ENCODE measurements around the gene ENO4.

The ENO4 gene

DNA sequence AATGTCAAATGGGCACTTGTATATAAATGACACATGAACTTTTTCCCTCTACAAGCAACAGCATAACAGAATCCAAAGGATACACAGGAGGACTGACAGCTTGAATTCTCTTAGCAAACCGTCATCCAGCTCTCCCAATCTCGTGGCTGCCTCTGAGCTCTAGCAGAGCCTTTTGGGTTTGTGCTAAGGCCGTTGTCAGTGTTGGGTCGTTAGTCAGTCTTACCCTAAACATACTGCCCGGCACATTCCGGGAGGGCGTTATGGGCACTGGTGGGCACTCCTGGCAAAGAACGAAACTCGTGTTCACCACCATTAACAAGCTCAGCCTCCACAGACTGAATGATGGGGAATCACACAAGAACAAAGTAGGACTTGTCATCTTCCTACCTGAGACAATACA, 19.6 kb upstream of the ENO4 start:
- DNase-seq (ENCODE audit: low read depth), result no peak

DNA sequence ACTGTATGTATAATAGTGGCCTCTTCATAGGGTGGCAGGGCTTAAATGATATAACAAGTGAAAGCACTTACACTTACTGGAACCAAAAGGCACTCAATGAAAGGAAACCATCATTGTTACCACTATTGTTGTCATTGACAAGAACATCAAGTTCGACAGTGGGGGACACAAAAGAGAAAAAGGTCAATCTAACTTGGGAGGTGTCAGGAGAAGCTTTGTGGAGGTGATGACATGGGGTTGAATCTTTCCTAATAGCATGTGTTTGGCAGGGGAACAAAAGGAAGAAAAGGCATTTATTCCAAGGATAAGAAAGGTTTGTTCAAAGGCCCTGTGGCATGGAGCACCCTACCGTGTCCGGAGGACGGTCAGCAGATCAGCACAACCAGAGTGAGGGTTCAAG, 18.2 kb upstream of the ENO4 start:
- no peak for DNase-seq (ENCODE audit: low read depth)

DNA sequence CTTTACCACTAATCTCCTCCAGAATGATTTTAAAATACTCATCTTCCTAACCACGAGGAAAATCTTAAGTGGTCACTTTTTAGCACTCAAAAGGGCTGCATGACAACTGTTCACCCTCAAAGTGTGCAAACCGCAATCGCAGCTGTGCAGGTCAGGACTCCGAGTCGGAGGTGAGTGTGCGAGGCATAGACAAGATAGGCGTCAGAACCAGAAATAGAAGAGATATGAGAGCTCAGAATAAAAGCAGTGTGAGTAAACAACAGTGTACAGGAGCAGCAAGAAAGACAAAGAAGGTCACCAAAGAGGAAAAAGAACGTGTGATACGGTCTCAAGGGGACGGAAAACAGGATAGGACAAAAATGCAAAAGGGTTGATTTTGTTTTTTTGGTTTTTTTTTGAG, 17.5 kb upstream of the ENO4 start:
- DNase-seq (ENCODE audit: low read depth), result no peak

DNA sequence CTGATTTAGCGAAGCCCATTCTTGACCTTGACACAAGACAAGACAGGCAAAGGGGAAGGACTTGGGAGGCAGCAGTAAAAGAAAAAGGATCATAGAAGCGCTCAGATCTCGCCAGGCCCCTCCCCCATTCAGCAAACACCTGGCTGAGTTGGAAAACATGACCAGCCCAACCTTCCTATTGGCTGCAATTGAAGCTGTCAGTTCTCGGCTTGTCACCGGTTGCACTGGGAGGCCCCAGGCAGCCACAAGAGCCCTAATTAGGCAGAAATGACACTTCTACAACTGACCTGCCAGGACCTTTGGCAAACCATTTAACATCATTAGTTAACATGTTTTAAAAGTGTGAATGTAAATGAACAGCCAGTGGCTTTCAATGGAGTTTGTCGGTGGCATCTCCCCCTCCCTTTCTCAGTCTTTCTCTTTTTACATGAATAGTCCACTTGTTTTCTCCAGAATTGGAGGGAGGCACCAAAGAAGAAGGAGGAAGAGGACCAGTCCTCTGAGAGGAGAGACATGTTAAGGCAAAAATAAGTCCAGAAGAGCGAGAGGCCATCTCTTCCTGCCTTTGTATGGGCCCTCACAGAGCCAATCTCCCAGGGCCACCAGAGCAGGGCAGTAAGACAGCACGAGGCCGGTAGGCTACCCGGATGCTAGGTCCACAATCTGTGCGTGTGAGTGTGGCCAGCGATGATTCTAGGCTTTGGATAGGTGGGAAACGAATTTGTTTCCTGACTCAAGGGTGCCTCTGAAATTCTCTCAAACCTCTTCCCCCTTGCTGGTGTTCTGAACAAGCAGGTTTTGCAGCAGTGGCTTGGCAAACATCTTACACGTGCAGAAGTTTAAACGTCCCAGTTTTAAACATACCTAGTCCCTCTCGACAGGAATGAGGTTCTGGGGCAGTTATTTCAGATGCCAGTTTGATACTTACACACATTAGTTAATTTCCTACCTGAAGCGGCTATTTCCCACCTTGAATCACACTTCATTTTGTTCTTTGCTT, 15.0 kb upstream of the ENO4 start:
- no peak for DNase-seq (ENCODE audit: low read depth)

DNA sequence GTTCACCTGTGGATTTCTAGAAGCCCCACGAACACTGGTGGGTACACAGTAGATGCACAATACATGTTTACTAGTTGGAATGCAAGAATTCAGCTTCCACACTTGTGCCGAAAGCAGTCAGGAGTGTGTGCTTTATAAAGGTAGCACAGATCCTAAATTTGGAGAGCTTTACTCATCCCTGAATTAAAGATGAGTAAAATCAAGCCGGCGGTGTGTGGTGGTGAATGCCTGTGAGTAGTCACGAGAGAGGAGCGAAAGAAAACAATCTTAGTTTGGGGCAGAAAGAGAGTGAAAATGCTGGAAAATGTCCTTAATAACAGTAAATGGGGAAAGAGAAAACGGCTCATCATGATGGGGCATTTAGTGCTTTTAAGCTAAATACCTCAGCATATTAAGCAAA, 13.6 kb upstream of the ENO4 start:
- DNase-seq (ENCODE audit: low read depth), result no peak

DNA sequence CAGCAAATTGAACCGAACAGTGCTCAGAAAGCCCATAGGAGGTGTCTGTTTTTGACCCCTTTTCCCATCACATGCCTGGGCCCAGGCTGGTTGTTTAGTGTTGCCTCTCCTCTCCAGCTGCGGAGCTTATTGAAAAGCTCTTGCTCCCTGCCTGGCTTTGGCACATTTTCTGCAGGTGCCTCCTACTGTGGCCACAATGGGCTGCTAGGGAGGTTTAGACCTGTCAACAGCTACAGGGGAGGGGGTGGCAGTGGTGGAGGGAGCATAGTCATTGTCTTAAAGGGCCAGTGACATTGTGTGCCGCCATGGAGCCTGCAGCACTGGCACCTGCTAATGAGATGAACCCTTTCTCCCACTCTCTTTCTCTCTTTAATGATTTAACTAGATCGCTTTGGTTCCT, 13.2 kb upstream of the ENO4 start:
- no peak for DNase-seq (ENCODE audit: low read depth)

DNA sequence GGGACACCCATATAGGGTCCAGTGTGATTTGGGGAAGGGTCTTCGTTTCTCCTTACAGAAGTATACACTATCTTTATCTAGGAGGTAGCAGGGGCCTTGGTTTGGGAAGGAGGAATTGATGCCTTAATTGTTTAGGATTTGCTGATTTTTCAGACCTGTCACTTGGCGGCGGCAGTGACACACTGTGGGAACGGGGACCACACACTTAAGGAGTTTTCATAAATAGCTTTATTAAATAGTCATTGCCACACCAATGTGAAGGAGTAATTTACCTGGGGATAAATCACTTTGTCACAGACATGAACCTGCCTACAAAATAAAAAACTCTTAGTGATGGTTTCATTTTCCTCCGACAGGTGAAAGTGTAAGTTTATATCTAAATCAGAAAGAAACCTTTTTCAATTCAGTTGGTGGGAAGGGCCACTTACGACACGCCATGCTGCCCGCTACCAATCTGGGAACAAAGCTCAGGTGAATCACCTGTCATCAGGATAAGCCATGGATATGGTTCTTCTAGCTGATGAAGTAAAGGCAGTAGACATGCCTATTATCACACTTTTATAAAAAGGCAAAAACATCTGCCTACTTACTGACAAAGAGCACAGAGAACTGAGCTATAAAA, 12.3 kb upstream of the ENO4 start:
- DNase-seq (ENCODE audit: low read depth), result no peak

DNA sequence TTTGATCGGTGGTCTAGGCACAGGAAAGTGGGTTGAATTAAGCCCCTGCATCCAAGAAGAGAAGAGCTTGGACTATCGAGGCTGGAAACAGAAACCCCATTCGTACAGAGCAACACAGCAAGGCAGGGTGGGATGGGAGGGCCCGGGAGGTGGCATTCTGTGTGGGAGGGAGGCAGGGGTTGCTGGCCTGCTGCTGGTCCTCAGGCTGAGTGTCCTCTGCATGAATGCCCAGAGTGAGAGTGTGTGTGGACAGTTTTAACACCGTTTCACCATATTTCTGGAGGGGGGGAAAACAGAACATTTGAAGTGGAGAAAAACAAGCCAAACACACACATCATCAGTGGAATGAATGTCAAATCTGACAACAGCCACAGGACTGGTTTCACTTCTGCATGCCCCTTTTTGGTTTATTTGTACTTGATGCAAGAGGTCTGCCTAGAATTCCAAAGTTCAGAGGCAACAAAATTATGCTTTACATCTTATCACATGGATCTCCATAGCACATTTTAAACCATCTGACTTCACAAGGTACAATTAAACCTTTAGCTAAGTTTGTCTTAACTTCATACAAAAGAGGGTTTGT, 11.1 kb upstream of the ENO4 start:
- DNase-seq (ENCODE audit: low read depth), result no peak

DNA sequence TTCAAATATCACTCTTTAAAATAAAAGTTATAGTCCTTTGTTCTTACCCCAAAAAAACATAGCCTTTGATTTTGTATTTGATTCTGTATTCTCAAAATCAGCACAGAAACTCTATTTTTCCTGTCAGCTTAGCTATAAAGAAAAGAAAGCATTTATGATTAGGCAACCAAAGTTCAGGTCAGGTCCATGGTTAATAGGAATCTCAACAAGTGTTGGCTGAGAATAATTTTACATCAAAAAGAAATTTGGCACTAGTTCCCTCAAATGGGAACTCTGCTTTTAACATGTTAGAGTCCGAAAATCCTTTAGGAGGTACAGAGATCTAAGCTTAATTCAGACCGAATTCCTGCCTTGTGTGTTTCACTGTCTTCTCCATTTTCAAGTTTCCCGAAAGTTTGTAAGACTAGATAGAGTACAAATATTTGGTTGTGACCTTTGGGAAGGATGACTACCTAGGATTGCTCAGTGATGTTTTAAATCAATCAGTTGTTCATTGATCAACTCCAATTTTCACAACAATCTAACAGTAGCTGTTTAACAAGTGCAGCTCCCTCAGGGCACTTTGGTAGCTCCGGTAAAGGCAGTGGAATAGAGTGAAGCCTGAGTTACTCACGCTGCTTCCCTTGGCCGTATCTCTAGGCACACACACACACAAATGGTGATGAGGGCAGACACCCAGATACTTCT, 8.8 kb upstream of the ENO4 start:
- DNase-seq (ENCODE audit: low read depth), result no peak

DNA sequence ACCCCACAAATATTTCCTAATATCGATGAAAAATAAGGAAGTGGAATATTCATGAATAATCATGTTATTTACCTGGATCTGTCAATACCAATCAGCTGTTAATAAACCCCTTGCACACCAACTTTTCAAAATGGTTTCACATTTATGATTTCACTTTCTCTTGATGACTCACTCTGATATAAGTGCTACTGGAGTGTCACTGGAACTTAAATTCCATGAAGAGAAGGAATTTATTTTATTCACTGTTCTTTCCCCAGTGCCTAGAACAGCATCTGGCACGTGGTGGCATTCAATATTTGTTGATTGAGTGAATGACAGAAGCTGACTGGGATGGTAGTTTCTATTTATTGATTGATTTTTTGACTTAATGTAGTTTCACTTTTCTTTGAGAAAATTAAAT, 3.5 kb upstream of the ENO4 start:
- no peak for DNase-seq (ENCODE audit: low read depth)

DNA sequence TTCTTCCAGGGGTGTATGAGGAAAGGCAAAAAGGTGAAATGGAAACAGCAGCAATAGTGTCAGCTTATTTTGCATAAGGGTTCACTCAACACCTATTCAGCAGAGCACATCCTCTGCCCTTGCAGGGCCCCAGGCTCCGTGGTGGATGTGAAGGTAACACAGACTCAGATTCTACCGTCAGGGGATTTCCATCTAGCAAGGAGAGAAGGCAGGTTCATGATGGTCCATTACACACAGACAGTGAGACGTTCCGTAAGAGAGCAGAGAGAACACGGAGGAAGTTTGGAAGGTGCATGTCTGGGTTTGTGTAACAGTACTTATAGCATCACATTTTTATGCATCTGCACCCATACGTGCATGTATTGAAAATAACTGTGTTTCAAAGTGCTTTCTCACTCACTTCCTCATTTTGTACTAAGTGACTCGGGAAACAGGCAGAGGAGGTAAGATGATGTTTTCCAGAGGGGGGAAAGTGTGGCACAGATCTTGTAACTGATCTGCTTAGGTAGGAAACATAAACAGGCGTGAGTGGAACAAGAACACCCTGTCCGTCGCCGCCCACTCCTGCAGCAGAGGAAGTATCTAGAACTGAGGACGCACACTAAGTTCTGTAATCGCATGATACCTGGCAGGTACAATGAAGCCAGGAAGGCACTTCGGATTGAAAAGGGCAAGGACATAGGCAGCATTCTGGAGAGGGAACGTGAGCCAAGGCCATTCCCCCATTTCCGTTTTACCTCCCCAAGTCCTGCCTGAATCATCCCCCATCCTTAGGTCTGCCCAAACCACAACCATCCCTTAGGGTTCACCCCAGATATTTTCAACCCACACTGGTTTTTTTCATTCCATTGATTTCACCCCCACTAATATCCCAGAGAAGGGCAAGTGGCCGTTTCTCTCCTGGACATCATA, 1.0 kb upstream of the ENO4 start:
- DNase-seq (ENCODE audit: low read depth), result no peak

DNA sequence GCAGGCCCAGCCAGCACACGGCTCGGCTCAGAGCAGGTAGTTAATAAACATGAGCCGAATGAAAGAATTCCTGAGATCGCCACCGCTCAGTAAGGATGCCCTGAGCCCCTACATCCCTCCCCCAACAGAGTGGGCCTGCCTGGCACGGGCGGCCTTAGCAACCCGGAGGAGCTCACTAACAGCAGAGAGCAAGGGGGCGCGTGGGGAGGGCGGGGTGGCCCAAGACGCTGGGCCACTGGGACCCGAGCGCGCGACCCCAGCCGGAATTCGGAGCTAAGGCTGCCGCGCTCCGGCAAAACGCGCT, 403 bp upstream of the ENO4 start:
- no peak for DNase-seq (ENCODE audit: low read depth)

DNA sequence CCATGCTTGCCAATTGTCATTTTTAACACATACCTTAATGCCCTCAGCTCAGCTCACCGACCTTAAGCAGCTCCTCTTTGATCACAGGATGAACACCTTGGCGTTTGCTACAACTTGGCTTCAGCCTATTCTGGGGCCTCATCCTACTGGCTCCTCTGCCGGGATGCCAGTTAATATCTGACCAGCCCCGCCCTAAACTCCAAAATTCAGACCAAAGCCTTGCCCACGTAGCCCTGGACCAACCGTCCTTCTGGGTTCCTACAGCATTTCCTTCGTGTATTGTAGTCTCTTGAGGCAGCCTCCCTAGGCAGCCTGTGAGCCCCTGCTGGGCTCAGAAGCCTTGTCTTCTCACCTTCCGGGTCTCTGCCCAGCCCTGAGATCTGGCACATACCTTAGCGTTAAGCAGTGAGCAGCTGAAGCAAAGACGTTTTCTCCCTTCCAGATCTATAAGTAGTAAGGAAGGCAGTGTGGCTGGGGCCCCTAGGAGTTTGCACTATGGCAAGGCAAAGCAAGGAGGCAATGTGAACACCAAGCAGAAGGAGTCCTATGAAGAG, 836 bp downstream of the ENO4 start:
- DNase-seq (ENCODE audit: low read depth), result no peak

DNA sequence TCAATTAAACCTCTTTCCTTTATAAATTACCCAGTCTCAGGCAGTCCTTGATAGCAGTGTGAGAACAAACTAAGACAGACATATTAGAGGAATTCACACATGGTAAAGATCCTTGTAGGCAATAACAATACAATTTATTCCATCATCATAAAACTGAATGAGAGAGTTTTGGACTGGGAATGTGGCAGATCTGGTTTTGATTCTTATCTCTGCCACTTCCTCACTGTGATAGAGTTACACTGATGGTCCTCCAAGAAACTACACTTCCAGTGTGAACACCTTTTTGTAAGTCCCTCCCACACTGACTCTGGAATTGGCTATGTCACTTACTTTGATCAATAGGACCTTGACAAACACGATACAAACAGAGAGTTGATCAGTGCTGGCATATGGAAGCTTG, 2.9 kb downstream of the ENO4 start:
- DNase-seq (ENCODE audit: low read depth), result no peak

DNA sequence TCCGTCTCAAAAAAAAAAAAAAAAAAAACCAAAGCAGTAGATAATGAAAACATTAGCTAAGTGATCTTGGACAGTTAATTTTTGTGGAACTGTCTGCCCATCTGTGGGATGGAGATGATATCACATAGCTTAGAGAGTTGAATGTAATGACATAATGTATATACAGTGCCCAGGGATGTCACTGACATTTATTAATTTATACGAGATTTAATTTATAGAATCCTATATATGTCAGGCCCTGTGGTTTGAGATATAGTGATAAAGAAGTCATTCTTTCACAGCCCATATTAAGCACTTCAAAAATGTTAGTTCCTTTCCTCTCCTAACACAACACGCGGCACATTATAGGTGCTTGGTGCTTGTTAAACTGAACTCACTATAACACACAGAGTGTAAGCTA, 4.0 kb downstream of the ENO4 start:
- no peak for DNase-seq (ENCODE audit: low read depth)

DNA sequence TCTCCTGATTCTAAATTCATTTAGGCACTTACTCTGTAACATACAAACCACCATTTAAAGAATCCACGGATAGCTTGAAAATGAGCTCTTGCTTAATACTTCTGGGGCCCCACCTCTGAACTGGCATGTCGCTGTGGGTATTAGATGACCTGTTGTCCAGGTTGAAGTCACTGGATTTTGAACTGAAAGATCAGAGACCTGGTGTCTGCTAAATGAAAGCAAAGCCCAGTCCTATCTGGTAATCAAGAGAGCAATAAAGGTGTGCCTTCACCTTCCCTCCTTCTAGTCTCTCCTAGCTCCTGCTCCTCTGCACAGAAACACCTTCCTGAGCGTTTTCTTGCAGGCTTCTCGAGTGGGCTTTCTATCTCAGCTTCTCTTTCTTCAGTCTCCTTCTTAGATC, 4.4 kb downstream of the ENO4 start:
- DNase-seq (ENCODE audit: low read depth), result no peak

DNA sequence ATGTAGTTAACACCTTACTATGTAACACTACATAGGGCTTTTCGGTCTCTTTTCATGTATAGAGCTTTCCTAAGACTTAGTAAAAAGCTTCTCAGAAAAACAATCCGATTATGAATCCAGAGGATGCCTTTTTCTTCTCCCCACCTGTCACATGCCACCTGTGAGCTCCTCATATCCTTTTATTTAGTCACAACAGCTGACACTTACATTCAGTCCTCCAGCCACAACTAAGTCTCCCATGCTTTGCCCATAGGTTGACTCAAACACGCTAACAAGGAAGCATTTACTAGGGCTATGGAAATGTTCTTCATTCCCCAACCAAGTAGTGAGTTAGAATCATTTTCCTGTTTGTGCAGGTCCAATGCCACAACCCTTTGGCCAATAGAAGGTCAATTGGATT, 7.9 kb downstream of the ENO4 start:
- DNase-seq (ENCODE audit: low read depth), result no peak

DNA sequence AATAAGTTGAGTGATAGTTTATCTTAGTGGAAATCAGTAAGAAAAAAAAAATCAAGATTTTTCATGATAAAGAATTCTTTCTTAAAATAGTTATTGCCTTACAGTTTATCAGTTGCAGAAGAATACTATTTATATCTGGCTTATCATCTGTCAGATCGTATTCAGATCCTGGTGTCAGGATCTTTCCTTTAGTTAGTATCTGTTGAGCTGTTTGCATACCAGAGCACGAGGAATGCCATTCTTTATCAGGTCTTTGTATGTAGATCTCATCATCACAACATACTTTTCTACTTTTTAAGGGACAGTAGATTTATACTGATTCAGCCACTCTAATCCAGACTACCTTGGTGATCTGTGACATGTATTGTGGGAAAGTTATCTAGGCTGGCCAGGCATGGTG, 12.5 kb downstream of the ENO4 start:
- DNase-seq (ENCODE audit: low read depth), result no peak

DNA sequence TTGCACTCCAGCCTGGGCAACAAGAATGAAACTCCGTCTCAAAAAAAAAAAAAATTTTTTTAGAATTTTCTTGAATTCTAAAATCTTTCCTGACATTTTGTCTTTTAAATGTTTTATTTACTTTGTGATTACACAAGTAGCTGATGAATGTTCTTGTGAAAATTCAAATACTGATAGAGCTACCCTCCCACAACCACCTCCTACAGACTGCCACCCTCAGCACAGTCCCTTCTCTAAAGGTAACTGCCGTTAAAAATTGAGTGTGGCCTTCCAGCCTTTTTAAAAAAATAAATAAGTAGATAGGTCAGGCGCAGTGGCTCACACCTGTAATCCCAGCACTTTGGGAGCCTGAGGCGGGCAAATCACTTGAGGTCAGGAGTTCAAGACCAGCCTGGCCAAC, 15.1 kb downstream of the ENO4 start:
- no peak for DNase-seq (ENCODE audit: low read depth)

DNA sequence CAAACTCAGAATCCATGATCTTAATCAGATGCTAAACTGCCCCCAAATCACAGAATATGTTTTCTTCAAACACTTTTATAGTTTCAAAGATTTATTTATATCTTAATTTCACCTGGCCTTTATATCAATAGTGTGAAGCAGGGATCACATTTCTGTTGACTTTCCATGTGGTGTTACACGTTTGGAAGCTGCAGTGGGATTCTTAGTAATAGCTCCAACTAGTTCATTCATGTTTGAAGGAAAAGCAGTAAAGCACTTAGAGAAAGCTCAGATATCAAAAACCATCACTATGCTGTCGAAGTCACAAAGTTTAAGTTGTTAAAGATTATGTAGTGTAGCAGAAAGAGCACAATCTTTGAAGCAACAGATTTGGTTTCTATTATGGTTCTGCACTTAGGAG, 16.8 kb downstream of the ENO4 start:
- DNase-seq (ENCODE audit: low read depth), result no peak

DNA sequence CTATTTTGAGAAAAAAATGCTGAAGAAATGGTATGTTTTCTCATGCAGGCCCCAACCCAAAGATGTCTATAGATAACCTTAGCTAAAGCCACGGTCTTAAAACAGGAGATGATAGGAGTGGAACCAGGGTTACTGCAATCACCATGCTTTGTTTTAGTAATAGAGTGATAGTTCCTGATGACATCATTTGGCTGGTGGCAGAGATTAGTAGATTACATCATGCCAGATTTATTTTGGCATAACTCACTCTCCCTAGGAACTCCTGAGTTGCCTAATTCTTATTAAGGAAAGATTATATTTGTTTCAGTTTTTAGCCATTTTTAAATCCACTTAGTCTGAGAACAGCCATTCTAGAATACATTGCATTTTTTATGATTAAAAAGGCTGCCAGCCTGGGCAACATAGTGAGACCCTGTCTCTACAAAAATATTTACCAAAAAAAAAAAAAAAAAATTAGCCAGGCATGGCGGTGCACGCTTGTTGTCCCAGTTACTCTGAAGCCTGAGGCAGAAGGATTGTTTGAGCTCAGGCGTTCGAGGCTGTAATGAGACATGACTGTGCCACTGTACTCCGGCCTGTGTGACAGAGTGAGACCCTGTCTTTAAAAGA, 17.8 kb downstream of the ENO4 start:
- no peak for DNase-seq (ENCODE audit: low read depth)
